Retinal pigment epithelial cell (primary cell): ENCODE results near the gene PPP1R3E.

ENCODE experiments used
- DNase-seq: peaks from one replicate; pipeline ENCODE4 v3.0.0-alpha.2; 2010; ENCODE audit warnings: low read depth
- H3K4me3 ChIP-seq: 2 replicates; pipeline ENCODE4 v1.5.1; 2011; ENCODE audit warnings: mild to moderate bottlenecking, low read length, control low read depth, moderate library complexity
- TF ChIP-seq, protein P1 (sequence below): conservative IDR thresholded peaks from 2 replicates; pipeline ENCODE4 v1.5.1; 2011; ENCODE audit warnings: low read depth, low read length, control low read depth, inconsistent platforms

PPP1R3E gene

DNA sequence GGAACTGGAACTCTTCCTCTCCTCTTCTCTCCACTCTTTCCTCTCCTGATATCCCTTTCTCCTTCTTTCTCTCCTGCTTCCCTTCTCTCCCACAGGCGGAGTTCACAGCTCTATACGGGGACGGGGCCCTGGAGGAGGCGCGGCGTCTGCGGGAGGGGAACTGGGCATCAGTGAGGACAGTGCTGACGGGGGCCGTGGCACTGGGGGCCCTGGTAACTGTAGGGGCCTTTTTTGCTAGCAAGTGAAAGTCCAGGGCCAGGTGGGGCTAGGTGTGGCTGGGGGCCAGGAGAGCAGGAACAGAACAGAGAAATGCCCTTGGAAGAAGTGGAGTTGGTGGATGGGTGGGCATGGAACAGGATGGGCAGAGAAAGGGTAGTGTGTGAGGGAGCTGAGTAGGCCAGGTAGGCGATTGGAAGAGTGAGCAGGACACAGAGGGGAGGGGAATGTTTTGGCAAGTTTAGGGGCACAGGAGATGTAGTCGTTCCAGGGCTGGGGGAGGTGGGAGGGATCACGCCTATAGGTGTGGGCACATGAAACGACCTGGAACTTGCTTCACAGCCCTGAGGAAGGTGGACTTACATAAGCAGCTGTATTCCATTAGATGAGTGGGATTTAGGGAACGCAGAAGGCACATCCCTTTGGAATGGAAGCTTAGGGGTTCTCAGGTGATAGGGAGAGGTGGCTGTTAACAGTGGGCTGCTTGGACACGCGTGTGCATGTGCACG, 6.2 kb upstream of the PPP1R3E start:
- H3K4me3 ChIP-seq: no peak overlapping the region
- DNase-seq: no peak
- TF ChIP-seq, protein P1, sequence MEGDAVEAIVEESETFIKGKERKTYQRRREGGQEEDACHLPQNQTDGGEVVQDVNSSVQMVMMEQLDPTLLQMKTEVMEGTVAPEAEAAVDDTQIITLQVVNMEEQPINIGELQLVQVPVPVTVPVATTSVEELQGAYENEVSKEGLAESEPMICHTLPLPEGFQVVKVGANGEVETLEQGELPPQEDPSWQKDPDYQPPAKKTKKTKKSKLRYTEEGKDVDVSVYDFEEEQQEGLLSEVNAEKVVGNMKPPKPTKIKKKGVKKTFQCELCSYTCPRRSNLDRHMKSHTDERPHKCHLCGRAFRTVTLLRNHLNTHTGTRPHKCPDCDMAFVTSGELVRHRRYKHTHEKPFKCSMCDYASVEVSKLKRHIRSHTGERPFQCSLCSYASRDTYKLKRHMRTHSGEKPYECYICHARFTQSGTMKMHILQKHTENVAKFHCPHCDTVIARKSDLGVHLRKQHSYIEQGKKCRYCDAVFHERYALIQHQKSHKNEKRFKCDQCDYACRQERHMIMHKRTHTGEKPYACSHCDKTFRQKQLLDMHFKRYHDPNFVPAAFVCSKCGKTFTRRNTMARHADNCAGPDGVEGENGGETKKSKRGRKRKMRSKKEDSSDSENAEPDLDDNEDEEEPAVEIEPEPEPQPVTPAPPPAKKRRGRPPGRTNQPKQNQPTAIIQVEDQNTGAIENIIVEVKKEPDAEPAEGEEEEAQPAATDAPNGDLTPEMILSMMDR: no peak

DNA sequence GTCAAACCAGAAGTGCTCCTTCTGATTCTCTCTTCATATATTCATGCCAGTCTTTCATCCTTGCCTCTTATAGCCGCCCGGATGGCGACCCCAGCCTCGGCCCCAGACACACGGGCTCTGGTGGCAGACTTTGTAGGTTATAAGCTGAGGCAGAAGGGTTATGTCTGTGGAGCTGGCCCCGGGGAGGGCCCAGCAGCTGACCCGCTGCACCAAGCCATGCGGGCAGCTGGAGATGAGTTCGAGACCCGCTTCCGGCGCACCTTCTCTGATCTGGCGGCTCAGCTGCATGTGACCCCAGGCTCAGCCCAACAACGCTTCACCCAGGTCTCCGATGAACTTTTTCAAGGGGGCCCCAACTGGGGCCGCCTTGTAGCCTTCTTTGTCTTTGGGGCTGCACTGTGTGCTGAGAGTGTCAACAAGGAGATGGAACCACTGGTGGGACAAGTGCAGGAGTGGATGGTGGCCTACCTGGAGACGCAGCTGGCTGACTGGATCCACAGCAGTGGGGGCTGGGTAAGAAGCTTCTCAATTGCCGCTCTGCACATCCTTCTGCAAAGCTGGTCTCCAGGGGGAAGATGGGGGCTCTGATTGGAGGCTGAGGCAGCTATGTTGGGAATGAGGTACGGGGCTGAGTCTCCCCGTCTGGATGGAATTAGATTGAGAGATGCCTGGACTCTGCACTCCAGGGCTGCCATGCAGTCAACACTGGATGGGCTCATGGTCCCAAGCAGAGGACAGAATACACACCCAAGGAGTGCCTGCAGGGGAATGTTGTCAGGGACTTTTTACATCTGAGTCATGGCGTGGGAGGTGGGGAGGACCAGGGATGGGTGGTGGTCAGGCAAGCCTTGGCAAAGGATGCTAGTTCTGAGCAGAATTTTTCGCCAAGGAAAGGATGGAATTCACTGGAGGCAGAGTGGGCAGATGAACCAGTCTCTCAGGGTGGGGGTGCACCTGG, 5.3 kb upstream of the PPP1R3E start:
- DNase-seq: no peak
- H3K4me3 ChIP-seq: peak overlapping the region; percentile 94
- TF ChIP-seq, protein P1: no peak

DNA sequence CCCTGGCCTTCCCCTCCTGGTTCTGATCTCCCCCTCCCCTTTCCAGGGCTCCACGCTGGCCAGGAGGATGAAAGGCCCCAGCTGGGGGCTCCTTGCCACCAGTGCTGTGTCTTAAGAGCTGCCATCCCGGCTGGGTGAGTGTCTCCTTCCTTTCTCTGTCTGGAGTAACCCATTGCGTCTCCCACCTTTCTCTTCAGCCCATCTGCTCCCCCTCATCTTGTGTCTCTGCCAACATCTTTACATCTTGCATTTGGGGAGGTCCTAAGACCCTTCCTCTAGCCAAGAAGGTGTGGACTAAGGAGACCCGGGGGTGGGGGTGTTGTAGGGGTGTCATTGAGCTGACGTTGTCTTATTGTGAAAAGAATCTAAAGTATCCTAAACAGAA, 4.5 kb upstream of the PPP1R3E start:
- TF ChIP-seq, protein P1: no peak
- DNase-seq: no peak
- H3K4me3 ChIP-seq: peak overlapping the region; percentile 94

DNA sequence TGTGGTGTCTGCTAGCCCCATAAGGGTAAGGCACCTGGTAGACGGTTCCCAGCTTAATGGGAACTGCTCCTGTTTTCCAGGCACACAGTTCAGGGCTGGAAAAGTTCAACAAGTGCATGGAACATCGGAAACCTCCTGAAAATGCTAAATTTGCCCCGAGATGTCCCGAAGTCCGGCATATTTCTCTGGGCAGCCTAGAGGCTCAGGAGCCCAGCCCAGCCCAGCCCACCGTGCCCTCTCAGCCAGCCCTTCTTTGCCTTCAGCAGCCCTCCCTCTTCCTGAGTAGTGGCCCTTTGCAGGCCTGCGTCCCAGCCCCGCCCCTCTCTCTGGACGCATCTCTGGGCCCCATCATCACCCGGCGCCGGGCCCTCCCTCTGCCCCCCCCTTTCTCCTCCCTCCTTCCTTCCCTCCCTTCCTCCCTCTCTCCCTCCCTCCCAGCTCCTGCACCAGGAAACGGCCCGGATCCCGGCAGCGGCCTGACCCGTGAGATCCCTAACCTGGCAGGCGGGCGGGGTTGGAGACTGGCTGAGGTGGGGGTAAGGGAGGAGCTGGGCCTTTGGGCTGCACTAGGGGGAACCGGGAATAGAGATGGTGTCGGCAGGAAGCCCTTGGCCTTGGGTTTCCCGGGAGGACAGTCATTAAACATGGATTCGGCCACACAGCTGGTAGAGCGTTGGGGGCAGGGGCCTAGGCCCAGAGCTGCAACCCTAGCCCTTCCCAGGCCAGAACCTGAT, 3.9 kb upstream of the PPP1R3E start, which contains the start of gene BCL2L2:
Gene BCL2L2 (plus strand): TSS at position 422 of the 734 bp plus-strand sequence. CDS start 935 bp downstream, outside the sequence.
- TF ChIP-seq, protein P1: no peak
- peak within 1 kb of the TSS; percentile 94 for H3K4me3 ChIP-seq
- DNase-seq: peak; percentile 59

DNA sequence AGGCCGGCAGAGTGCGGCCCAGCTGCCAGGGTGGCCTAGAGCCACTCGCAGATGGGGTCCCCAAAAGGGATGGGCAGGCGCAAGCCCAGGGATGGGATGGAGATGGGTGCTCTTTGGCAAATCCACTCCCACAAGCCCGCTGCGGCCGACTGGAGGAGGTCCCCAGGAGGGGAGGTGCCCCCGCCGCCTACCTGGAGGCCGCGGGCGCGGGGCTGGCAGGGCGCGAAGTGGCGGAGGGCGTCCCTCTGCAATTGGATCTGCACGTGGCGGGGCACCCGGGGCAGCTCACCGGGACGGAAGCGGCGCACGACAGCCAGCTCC, 730 bp downstream of the PPP1R3E start:
- TF ChIP-seq, protein P1: no peak
- H3K4me3 ChIP-seq: peak overlapping the region; percentile 57
- no peak for DNase-seq

DNA sequence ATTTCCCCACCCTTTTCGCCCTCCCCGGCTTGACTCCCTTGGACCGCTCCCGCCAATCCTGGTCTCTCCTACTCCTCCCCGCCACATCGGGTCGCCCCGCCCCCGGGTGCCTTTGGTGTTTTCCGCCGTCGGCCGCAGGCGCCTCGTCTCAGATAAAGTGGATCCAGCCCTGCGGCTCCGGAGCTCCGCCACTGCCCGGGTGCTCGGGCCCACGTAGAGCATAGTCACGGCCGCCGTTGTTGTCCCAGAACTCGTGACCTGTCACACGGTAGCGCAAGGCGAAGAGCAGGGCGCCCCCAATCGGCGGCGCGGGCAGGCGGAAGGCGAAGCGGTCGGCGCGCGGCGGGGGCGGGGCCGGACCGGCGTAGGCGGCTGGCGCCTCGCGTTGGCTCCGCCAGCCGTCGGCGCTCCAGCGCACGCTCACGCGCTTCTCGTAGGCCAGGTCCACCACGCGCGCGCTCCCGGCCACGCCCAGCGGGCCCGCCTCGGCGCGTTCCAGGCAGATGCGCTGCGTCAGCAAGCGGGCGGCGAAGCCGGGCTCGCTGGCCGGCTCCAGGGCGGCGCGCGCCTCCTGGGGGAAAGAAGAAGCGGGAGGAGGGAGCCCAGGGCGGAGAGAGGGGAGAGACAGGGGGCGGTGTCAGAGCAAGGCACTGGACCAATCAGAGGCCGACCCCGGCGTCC, 1.2 kb downstream of the PPP1R3E start:
- peak; percentile 93 for DNase-seq
- H3K4me3 ChIP-seq: peak overlapping the region; percentile 74
- TF ChIP-seq, protein P1: peak; percentile 54
